GM21528 (cell line): ENCODE measurements around the gene ULK4.

Experiments used
- ATAC-seq: cut with Tn5 transposase; IDR thresholded peaks from one replicate; pipeline ENCODE4 v1.9.1; 2021; ENCODE audit warnings: mild to moderate bottlenecking, moderate library complexity; ENCODE audit not compliant: unreplicated experiment, low FRiP score

The ULK4 gene

GRCh38 chr3:41244620-41245336 is 717.1 kb downstream of the ULK4 start:
- no peak for ATAC-seq

GRCh38 chr3:41243183-41243582 is 718.7 kb downstream of the ULK4 start:
- ATAC-seq: no peak

- ATAC-seq: no peak
Measured at GRCh38 chr3:41241800-41242571, 719.9 kb downstream of the ULK4 start.

GRCh38 chr3:41241161-41241560 is 720.7 kb downstream of the ULK4 start:
- no peak for ATAC-seq

- ATAC-seq: no peak
Measured at GRCh38 chr3:41239587-41239986, 722.3 kb downstream of the ULK4 start.

GRCh38 chr3:41237907-41238306 is 724.0 kb downstream of the ULK4 start:
- no peak for ATAC-seq

GRCh38 chr3:41236228-41236627 is 725.7 kb downstream of the ULK4 start:
- no peak for ATAC-seq

GRCh38 chr3:41234823-41235721 is 726.8 kb downstream of the ULK4 start:
- no peak for ATAC-seq

- no peak for ATAC-seq
Measured at GRCh38 chr3:41224120-41224806, 737.6 kb downstream of the ULK4 start.

- ATAC-seq: no peak
Measured at GRCh38 chr3:41223691-41224090, 738.2 kb downstream of the ULK4 start.

GRCh38 chr3:41223078-41223477 is 738.8 kb downstream of the ULK4 start:
- ATAC-seq: no peak

GRCh38 chr3:41222501-41222900 is 739.4 kb downstream of the ULK4 start:
- no peak for ATAC-seq

- no peak for ATAC-seq
Measured at GRCh38 chr3:41222012-41222411, 739.9 kb downstream of the ULK4 start.

GRCh38 chr3:41220906-41221677 is 740.8 kb downstream of the ULK4 start:
- no peak for ATAC-seq

- ATAC-seq: no peak
Measured at GRCh38 chr3:41219424-41219823, 742.5 kb downstream of the ULK4 start.

GRCh38 chr3:41216993-41217392 is 744.9 kb downstream of the ULK4 start:
- no peak for ATAC-seq

GRCh38 chr3:41216422-41216821 is 745.5 kb downstream of the ULK4 start:
- no peak for ATAC-seq

- no peak for ATAC-seq
Measured at GRCh38 chr3:41213588-41213987, 748.3 kb downstream of the ULK4 start.

- no peak for ATAC-seq
Measured at GRCh38 chr3:41212088-41212487, 749.8 kb downstream of the ULK4 start.

GRCh38 chr3:41210966-41211365 is 750.9 kb downstream of the ULK4 start:
- no peak for ATAC-seq
